Measurements from ENCODE around the gene PPP1R1C. TPM values are rescaled to one million over a fixed set of nuclear protein-coding genes. Genes with fewer than 3 reads are reported as not detected.
A peak's percentile ranks its signal among the peaks of the same experiment; 100 is the strongest.
"Not testable (repeated sequence)": the region's sequence is repeated elsewhere in the genome, so short reads cannot be mapped to it uniquely, and the experiment has no call there.

PPP1R1C gene
- total RNA-seq, 1 experiment from 2014 or later, result not detected

- DNase-seq (ENCODE audit: low spot score), result no peak
Measured at GRCh38 chr2:182014284-182014683, 28.6 kb downstream of the PPP1R1C start.

GRCh38 chr2:182015334-182016109 is 29.9 kb downstream of the PPP1R1C start:
- no peak for DNase-seq (ENCODE audit: low spot score)

GRCh38 chr2:182018218-182018617 is 32.6 kb downstream of the PPP1R1C start:
- no peak for DNase-seq (ENCODE audit: low spot score)

GRCh38 chr2:182019731-182020130 is 34.1 kb downstream of the PPP1R1C start:
- DNase-seq (ENCODE audit: low spot score), result no peak

GRCh38 chr2:182020286-182021070 is 34.8 kb downstream of the PPP1R1C start:
- DNase-seq (ENCODE audit: low spot score), result no peak

- DNase-seq (ENCODE audit: low spot score), result no peak
Measured at GRCh38 chr2:182023235-182023634, 37.6 kb downstream of the PPP1R1C start.

GRCh38 chr2:182030875-182031274 is 45.2 kb downstream of the PPP1R1C start:
- not testable (repeated sequence) for DNase-seq (ENCODE audit: low spot score)

GRCh38 chr2:182031956-182032355 is 46.3 kb downstream of the PPP1R1C start:
- no peak for DNase-seq (ENCODE audit: low spot score)

- DNase-seq (ENCODE audit: low spot score), result no peak
Measured at GRCh38 chr2:182033449-182033848, 47.8 kb downstream of the PPP1R1C start.

- DNase-seq (ENCODE audit: low spot score), result peak; percentile 22
Measured at GRCh38 chr2:182038576-182038975, 52.9 kb downstream of the PPP1R1C start.

- DNase-seq (ENCODE audit: low spot score), result no peak
Measured at GRCh38 chr2:182043021-182043420, 57.4 kb downstream of the PPP1R1C start.

GRCh38 chr2:182043861-182044260 is 58.2 kb downstream of the PPP1R1C start:
- DNase-seq (ENCODE audit: low spot score), result no peak

GRCh38 chr2:182047544-182047943 is 61.9 kb downstream of the PPP1R1C start:
- DNase-seq (ENCODE audit: low spot score), result no peak

GRCh38 chr2:182048088-182048487 is 62.4 kb downstream of the PPP1R1C start:
- no peak for DNase-seq (ENCODE audit: low spot score)

- no peak for DNase-seq (ENCODE audit: low spot score)
Measured at GRCh38 chr2:182048621-182049020, 63.0 kb downstream of the PPP1R1C start.

- no peak for DNase-seq (ENCODE audit: low spot score)
Measured at GRCh38 chr2:182049372-182050148, 63.9 kb downstream of the PPP1R1C start.

- DNase-seq (ENCODE audit: low spot score), result no peak
Measured at GRCh38 chr2:182050333-182051135, 64.9 kb downstream of the PPP1R1C start.

- no peak for DNase-seq (ENCODE audit: low spot score)
Measured at GRCh38 chr2:182055993-182056392, 70.3 kb downstream of the PPP1R1C start.

- DNase-seq (ENCODE audit: low spot score), result no peak
Measured at GRCh38 chr2:182057002-182057401, 71.3 kb downstream of the PPP1R1C start.

GRCh38 chr2:182058056-182058455 is 72.4 kb downstream of the PPP1R1C start:
- no peak for DNase-seq (ENCODE audit: low spot score)

- DNase-seq (ENCODE audit: low spot score), result no peak
Measured at GRCh38 chr2:182061739-182062138, 76.1 kb downstream of the PPP1R1C start.
